OCI-LY3 (cell line): Measurements from ENCODE around the gene ARCN1.
"Not testable (repeated sequence)": the region's sequence is repeated elsewhere in the genome, so short reads cannot be mapped to it uniquely, and the experiment has no call there.

Source experiments
- H2AFZ ChIP-seq: fragments of 200-600, 300-600 bp; shearing (Covaris generic); 2 replicates; pipeline ENCODE4 v1.6.0; 2014; ENCODE audit warnings: antibody characterized with exemption, low read depth, low read length
- H3K27ac ChIP-seq: fragments of 200-600, 300-600 bp; sonication (generic); 2 replicates; pipeline ENCODE4 v1.5.1; 2014; ENCODE audit warnings: mild to moderate bottlenecking, low read length, moderate library complexity, mixed read lengths
- H3K27me3 ChIP-seq: fragments of 200-600, 300-600 bp; sonication (generic); 2 replicates; pipeline ENCODE4 v1.6.1; 2014; ENCODE audit warnings: low read depth, low read length, mixed read lengths
- H3K36me3 ChIP-seq: fragments of 200-600, 300-600 bp; sonication (generic); replicated peaks from 2 replicates; pipeline ENCODE3; 2014; ENCODE audit warnings: low read depth, low read length, mixed read lengths
- H3K4me1 ChIP-seq: fragments of 300-600, 200-600 bp; sonication (generic); 2 replicates; pipeline ENCODE4 v1.6.1; 2014; ENCODE audit warnings: low read length, mixed read lengths
- H3K4me2 ChIP-seq: fragments of 200-600, 300-600 bp; sonication (generic); 2 replicates; pipeline ENCODE4 v1.6.1; 2014; ENCODE audit warnings: low read length, mixed read lengths
- H3K4me3 ChIP-seq: fragments of 300-600, 200-600 bp; sonication (generic); 2 replicates; pipeline ENCODE4 v1.5.1; 2014; ENCODE audit warnings: antibody characterized with exemption, mild to moderate bottlenecking, low read length, moderate library complexity
- H3K79me2 ChIP-seq: fragments of 300-600, 200-600 bp; shearing (Covaris generic); 2 replicates; pipeline ENCODE4 v1.6.1; 2014; ENCODE audit warnings: mild to moderate bottlenecking, low read length, mixed read lengths
- H3K9ac ChIP-seq: fragments of 300-600, 200-600 bp; shearing (Covaris generic); 2 replicates; pipeline ENCODE4 v1.6.0; 2014; ENCODE audit warnings: mild to moderate bottlenecking, low read length, moderate library complexity
- H3K9me3 ChIP-seq: fragments of 200-600, 300-600 bp; shearing (Covaris generic); 2 replicates; pipeline ENCODE4 v1.6.1; 2014; ENCODE audit warnings: low read length, mixed read lengths; ENCODE audit not compliant: insufficient read depth
- H4K20me1 ChIP-seq: fragments of 200-600, 300-600 bp; sonication (generic); 2 replicates; pipeline ENCODE4 v1.6.1; 2016; ENCODE audit warnings: low read length, mixed read lengths; ENCODE audit not compliant: insufficient read depth
- CTCF ChIP-seq: fragments of 200-600, 300-600 bp; sonication (generic); IDR thresholded peaks from 2 replicates; pipeline ENCODE4 v1.5.1; 2014; ENCODE audit warnings: antibody characterized with exemption, low read length, low read depth
- EZH2phosphoT487 ChIP-seq: fragments of 200-600 bp; shearing (Covaris generic); IDR thresholded peaks from 2 replicates; pipeline ENCODE4 v1.6.1; 2018; ENCODE audit warnings: antibody characterized with exemption, mixed run types, low read depth

Gene ARCN1

DNA sequence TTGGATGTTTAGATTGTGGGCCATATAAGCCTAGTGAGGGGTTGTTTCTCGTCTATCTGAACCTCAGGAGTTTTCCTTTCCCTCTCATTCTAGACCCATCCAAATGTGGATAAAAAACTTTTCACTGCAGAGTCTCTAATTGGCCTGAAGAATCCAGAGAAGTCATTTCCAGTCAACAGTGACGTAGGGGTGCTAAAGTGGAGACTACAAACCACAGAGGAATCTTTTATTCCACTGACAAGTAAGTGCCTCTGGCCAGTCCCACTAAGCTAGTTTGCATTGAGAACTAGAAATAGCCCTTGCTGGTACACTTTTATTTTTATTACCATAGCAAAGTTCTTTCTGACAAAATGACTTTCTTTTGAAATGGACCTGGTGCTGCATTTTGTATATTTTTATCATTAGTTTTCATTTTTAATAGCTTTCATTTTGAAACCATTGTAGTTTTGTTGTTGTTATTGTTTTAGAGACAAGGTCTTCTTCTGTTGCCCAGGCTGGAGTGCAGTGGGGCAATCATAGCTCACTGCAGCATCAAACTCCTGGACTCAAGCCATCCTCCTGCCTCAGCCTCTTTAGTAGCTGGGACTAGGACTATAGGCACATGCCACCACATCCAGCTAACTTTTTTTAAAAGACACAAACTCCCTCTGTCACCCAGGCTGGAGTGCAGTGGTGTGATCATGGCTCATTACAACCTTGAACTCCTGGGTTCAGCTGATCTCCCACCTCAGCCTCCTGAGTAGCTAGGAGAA, 20.6 kb downstream of the ARCN1 start:
- H3K9ac ChIP-seq, result no peak overlapping the region
- no peaks in the 10 kb centered on the region for H3K27me3 ChIP-seq
- H3K27ac ChIP-seq, result no peak overlapping the region
- no peaks in the 10 kb centered on the region for H3K4me1 ChIP-seq
- H3K4me3 ChIP-seq, result no peak overlapping the region
- TF ChIP-seq CTCF, result no peak
- TF ChIP-seq EZH2phosphoT487, result no peak
- peaks cover 64% of the 10 kb centered on the region for H3K36me3 ChIP-seq
- no peak overlapping the region for H3K4me2 ChIP-seq
- no peaks in the 10 kb centered on the region for H4K20me1 ChIP-seq
- H3K79me2 ChIP-seq, result no peaks in the 10 kb centered on the region; the same call in 1 of the 2 replicates
- no peak overlapping the region for H2AFZ ChIP-seq
- H3K9me3 ChIP-seq, result no peaks in the 10 kb centered on the region

GRCh38 chr11:118594984-118595383, 22.8 kb downstream of the ARCN1 start:
- H3K4me2 ChIP-seq, H3K9me3 ChIP-seq: not testable (repeated sequence)
- H3K36me3 ChIP-seq, result peaks cover 58% of the 10 kb centered on the region

GRCh38 chr11:118596224-118597146, 24.3 kb downstream of the ARCN1 start:
- Histone ChIP-seq H3K27me3 (no peaks in the 10 kb centered on the region), H3K4me2 (no peak overlapping the region), H2AFZ (no peak overlapping the region), H4K20me1 (no peaks in the 10 kb centered on the region), H3K79me2 (no peaks in the 10 kb centered on the region), H3K36me3 (peaks cover 55% of the 10 kb centered on the region), H3K27ac (no peak overlapping the region), H3K4me1 (no peaks in the 10 kb centered on the region), H3K9ac (no peak overlapping the region), H3K4me3 (no peak overlapping the region), H3K9me3 (no peaks in the 10 kb centered on the region)
- TF ChIP-seq EZH2phosphoT487, result no peak
- no peak for TF ChIP-seq CTCF

More at GRCh38 chr11:118594984-118595383, 22.8 kb downstream of the ARCN1 start:
- not testable (repeated sequence) for H3K4me1 ChIP-seq, H3K79me2 ChIP-seq, H3K4me3 ChIP-seq, H3K27me3 ChIP-seq, H3K27ac ChIP-seq, H4K20me1 ChIP-seq, H2AFZ ChIP-seq, H3K9ac ChIP-seq
- peak; percentile 24; the same call in 1 of the 2 replicates for TF ChIP-seq CTCF

GRCh38 chr11:118597556-118597955, 25.3 kb downstream of the ARCN1 start:
- Histone ChIP-seq H4K20me1 (no peaks in the 10 kb centered on the region), H3K27me3 (no peaks in the 10 kb centered on the region), H3K36me3 (peaks cover 63% of the 10 kb centered on the region), H3K9me3 (no peaks in the 10 kb centered on the region), H2AFZ (no peak overlapping the region), H3K4me1 (no peaks in the 10 kb centered on the region), H3K79me2 (no peaks in the 10 kb centered on the region), H3K4me2 (no peak overlapping the region), H3K9ac (no peak overlapping the region), H3K4me3 (no peak overlapping the region), H3K27ac (no peak overlapping the region)
- TF ChIP-seq EZH2phosphoT487 (no peak), CTCF (no peak)
